ENCODE measurements around the gene ZNF664.

Gene ZNF664

GRCh38 chr12:123972457-123973401, at the start of gene ZNF664, which contains the start of gene CCDC92:
TSS of gene ZNF664 (plus strand) at chr12:123973215. CDS start at chr12:124012145, 38,930 bp downstream.
TSS of gene CCDC92 (minus strand) at chr12:123972831. CDS start at chr12:123944305, 28,526 bp downstream.
- no peaks in the 10 kb centered on the region for H3K9me3 ChIP-seq (ENCODE audit: severe bottlenecking)
- peak; percentile 30 for TF ChIP-seq CTCF (IDR thresholded peaks at IDR 0.05; ENCODE audit: low read depth, low read length)
- DNase-seq = peak; percentile 96
- H3K4me3 ChIP-seq (ENCODE audit: low read depth, low read length) = peak within 1 kb of the TSS; percentile 87
- H3K27ac ChIP-seq = peak within 1 kb of the TSS; percentile 94
- no peaks in the 10 kb centered on the region for H3K27me3 ChIP-seq (ENCODE audit: insufficient read depth, low read depth, severe bottlenecking)
- H3K36me3 ChIP-seq = peaks cover 34% of the 10 kb centered on the region

- Histone ChIP-seq H3K36me3 (no peaks in the 10 kb centered on the region), H3K27ac (no peak overlapping the region), H3K9me3 (ENCODE audit: severe bottlenecking) (no peaks in the 10 kb centered on the region), H3K4me3 (ENCODE audit: low read depth, low read length) (no peak overlapping the region), H3K27me3 (ENCODE audit: insufficient read depth, low read depth, severe bottlenecking) (no peaks in the 10 kb centered on the region)
- TF ChIP-seq CTCF (IDR thresholded peaks at IDR 0.05; ENCODE audit: low read depth, low read length) = no peak
- DNase-seq = no peak
These were observed 49.1 kb upstream of the ZNF664 start for GRCh38 chr12:123923927-123924326.

GRCh38 chr12:123924539-123924938, 48.5 kb upstream of the ZNF664 start:
- no peak for DNase-seq

GRCh38 chr12:123928274-123928865, 44.6 kb upstream of the ZNF664 start:
- peak; percentile 51 for TF ChIP-seq CTCF (IDR thresholded peaks at IDR 0.05; ENCODE audit: low read depth, low read length)
- Histone ChIP-seq H3K36me3 (no peaks in the 10 kb centered on the region), H3K27me3 (ENCODE audit: insufficient read depth, low read depth, severe bottlenecking) (no peaks in the 10 kb centered on the region), H3K27ac (no peak overlapping the region), H3K9me3 (ENCODE audit: severe bottlenecking) (no peaks in the 10 kb centered on the region), H3K4me3 (ENCODE audit: low read depth, low read length) (no peak overlapping the region)
- DNase-seq = peak; percentile 65

More at GRCh38 chr12:123924539-123924938, 48.5 kb upstream of the ZNF664 start:
- Histone ChIP-seq H3K27me3 (ENCODE audit: insufficient read depth, low read depth, severe bottlenecking) (no peaks in the 10 kb centered on the region), H3K9me3 (ENCODE audit: severe bottlenecking) (no peaks in the 10 kb centered on the region), H3K27ac (no peak overlapping the region), H3K36me3 (no peaks in the 10 kb centered on the region), H3K4me3 (ENCODE audit: low read depth, low read length) (no peak overlapping the region)
- TF ChIP-seq CTCF (IDR thresholded peaks at IDR 0.05; ENCODE audit: low read depth, low read length) = no peak

- no peak for DNase-seq
- Histone ChIP-seq H3K36me3 (no peaks in the 10 kb centered on the region), H3K9me3 (ENCODE audit: severe bottlenecking) (no peaks in the 10 kb centered on the region), H3K27me3 (ENCODE audit: insufficient read depth, low read depth, severe bottlenecking) (no peaks in the 10 kb centered on the region), H3K4me3 (ENCODE audit: low read depth, low read length) (no peak overlapping the region), H3K27ac (no peak overlapping the region)
- TF ChIP-seq CTCF (IDR thresholded peaks at IDR 0.05; ENCODE audit: low read depth, low read length) = no peak
These were observed 44.1 kb upstream of the ZNF664 start for GRCh38 chr12:123928897-123929296.
